H9 (cell line): ENCODE measurements around the gene OTULINL. TPM values are rescaled to one million over a fixed set of nuclear protein-coding genes. Genes with fewer than 3 reads are reported as not detected.

Experiments used
- DNase-seq: peaks from one replicate; pipeline ENCODE4 v3.0.0-alpha.2; 2017
- H2AFZ ChIP-seq: one replicate; pipeline ENCODE4 v1.6.1; 2013; ENCODE audit warnings: mild to moderate bottlenecking, low read length, control low read depth, moderate library complexity
- H2AK5ac ChIP-seq: 2 replicates; pipeline ENCODE4 v1.6.1; 2013; ENCODE audit warnings: low read length, control low read depth, mixed read lengths; ENCODE audit not compliant: insufficient read length
- H2BK120ac ChIP-seq: one replicate; pipeline ENCODE4 v1.6.1; 2013; ENCODE audit warnings: low read depth, mild to moderate bottlenecking, low read length, control low read depth, inconsistent platforms; ENCODE audit not compliant: poor library complexity, severe bottlenecking
- H2BK12ac ChIP-seq: 2 replicates; pipeline ENCODE4 v1.6.1; 2013; ENCODE audit warnings: low read length, control low read depth, mixed read lengths, low read depth; ENCODE audit not compliant: insufficient read length
- H2BK15ac ChIP-seq: 2 replicates; pipeline ENCODE4 v1.6.1; 2013; ENCODE audit warnings: low read depth, low read length, control low read depth
- H2BK20ac ChIP-seq: one replicate; pipeline ENCODE4 v1.6.1; 2013; ENCODE audit warnings: low read depth, mild to moderate bottlenecking, low read length, control low read depth, inconsistent platforms; ENCODE audit not compliant: poor library complexity, severe bottlenecking
- H2BK5ac ChIP-seq: 2 replicates; pipeline ENCODE4 v1.6.1; 2013; ENCODE audit warnings: low read length, control low read depth, mixed read lengths; ENCODE audit not compliant: insufficient read length
- H3K14ac ChIP-seq: 2 replicates; pipeline ENCODE4 v1.6.1; 2013; ENCODE audit warnings: low read length, control low read depth; ENCODE audit not compliant: insufficient read depth
- H3K18ac ChIP-seq: 2 replicates; pipeline ENCODE4 v1.6.1; 2013; ENCODE audit warnings: low read depth, mild to moderate bottlenecking, mixed read lengths, low read length, control low read depth; ENCODE audit not compliant: insufficient read length
- H3K23ac ChIP-seq: 2 replicates; pipeline ENCODE4 v1.6.1; 2013; ENCODE audit warnings: low read length, control low read depth, mixed read lengths, low read depth; ENCODE audit not compliant: insufficient read length
- H3K23me2 ChIP-seq: 2 replicates; pipeline ENCODE4 v1.6.1; 2013; ENCODE audit warnings: low read depth, mild to moderate bottlenecking, mixed read lengths, low read length, control low read depth; ENCODE audit not compliant: insufficient read length, poor library complexity, severe bottlenecking
- H3K27ac ChIP-seq: 2 replicates; pipeline ENCODE4 v1.5.1; 2013; ENCODE audit warnings: low read length, control low read depth, mixed read lengths, low read depth; ENCODE audit not compliant: insufficient read length
- H3K27me3 ChIP-seq: 2 replicates; pipeline ENCODE4 v1.6.1; 2013; ENCODE audit warnings: low read length, control low read depth, inconsistent platforms; ENCODE audit not compliant: insufficient read depth
- H3K4ac ChIP-seq: 2 replicates; pipeline ENCODE4 v1.6.1; 2013; ENCODE audit warnings: low read depth, mild to moderate bottlenecking, control low read depth, inconsistent platforms, low read length, moderate library complexity
- H3K4me1 ChIP-seq: 2 replicates; pipeline ENCODE4 v1.6.1; 2013; ENCODE audit warnings: low read length, control low read depth, inconsistent platforms; ENCODE audit not compliant: insufficient read depth
- H3K4me2 ChIP-seq: 2 replicates; pipeline ENCODE4 v1.6.1; 2013; ENCODE audit warnings: low read length, control low read depth, mixed read lengths; ENCODE audit not compliant: insufficient read length, insufficient read depth
- H3K56ac ChIP-seq: 2 replicates; pipeline ENCODE4 v1.6.1; 2013; ENCODE audit warnings: low read depth, mild to moderate bottlenecking, mixed read lengths, low read length, control low read depth; ENCODE audit not compliant: insufficient read length
- H3K79me1 ChIP-seq: 2 replicates; pipeline ENCODE4 v1.6.1; 2013; ENCODE audit warnings: low read depth, mild to moderate bottlenecking, moderate library complexity, low read length, control low read depth, inconsistent platforms; ENCODE audit not compliant: insufficient read depth, poor library complexity, severe bottlenecking
- H3K79me2 ChIP-seq: 2 replicates; pipeline ENCODE4 v1.6.1; 2013; ENCODE audit warnings: low read length, control low read depth, inconsistent platforms; ENCODE audit not compliant: insufficient read depth
- H3K9ac ChIP-seq: 2 replicates; pipeline ENCODE4 v1.6.1; 2013; ENCODE audit warnings: low read length, control low read depth, mixed read lengths; ENCODE audit not compliant: insufficient read length; ENCODE audit errors: extremely low read depth
- H3K9me3 ChIP-seq: one replicate; pipeline ENCODE4 v1.6.1; 2013; ENCODE audit warnings: low read depth, low read length, inconsistent platforms; ENCODE audit not compliant: control insufficient read depth
- H3T11ph ChIP-seq: one replicate; pipeline ENCODE4 v1.6.1; 2013; ENCODE audit warnings: mild to moderate bottlenecking, low read length, control low read depth, inconsistent platforms
- H4K20me1 ChIP-seq: one replicate; pipeline ENCODE4 v1.6.1; 2013; ENCODE audit not compliant: control insufficient read depth, insufficient read length, insufficient read depth
- H4K5ac ChIP-seq: 2 replicates; pipeline ENCODE4 v1.6.1; 2013; ENCODE audit warnings: low read depth, mild to moderate bottlenecking, mixed read lengths, low read length, control low read depth; ENCODE audit not compliant: insufficient read length
- H4K8ac ChIP-seq: replicated peaks from 2 replicates; pipeline ENCODE4 v1.6.1; 2013; ENCODE audit warnings: low read length, control low read depth, mixed read lengths, low read depth; ENCODE audit not compliant: insufficient read length
- H4K91ac ChIP-seq: 2 replicates; pipeline ENCODE4 v1.6.1; 2013; ENCODE audit warnings: low read depth, mild to moderate bottlenecking, moderate library complexity, mixed read lengths, low read length, control low read depth; ENCODE audit not compliant: insufficient read length
- H3K27ac Mint-ChIP-seq, 3 experiments: 2 replicates in 2 of 3; 3 replicates in 1 of 3; pipeline ENCODE4 v1.8.0; 2020 to 2021; ENCODE audit warnings: mixed read lengths in 3 of 3, mild to moderate bottlenecking in 1 of 3, moderate library complexity in 1 of 3
- H3K27me3 Mint-ChIP-seq: 2 replicates; pipeline ENCODE4 v1.8.0; 2021; ENCODE audit warnings: low read depth, mild to moderate bottlenecking, moderate library complexity, mixed read lengths
- H3K36me3 Mint-ChIP-seq, 3 experiments: 2 replicates in 2 of 3; 3 replicates in 1 of 3; pipeline ENCODE4 v1.8.0; 2020 to 2021; ENCODE audit warnings: low read depth in 3 of 3, mixed read lengths in 3 of 3; ENCODE audit not compliant: insufficient read depth in 1 of 3
- H3K4me1 Mint-ChIP-seq, 2 experiments: 2 replicates each; pipeline ENCODE4 v1.8.0; 2020; ENCODE audit warnings: mixed read lengths in 2 of 2
- H3K4me3 Mint-ChIP-seq, 2 experiments: 2 replicates in 1 of 2; 3 replicates in 1 of 2; pipeline ENCODE4 v1.8.0; 2020 to 2021; ENCODE audit warnings: mild to moderate bottlenecking in 2 of 2, mixed read lengths in 2 of 2, moderate library complexity in 1 of 2
- H3K9me3 Mint-ChIP-seq, 2 experiments: 2 replicates in 1 of 2; 3 replicates in 1 of 2; pipeline ENCODE4 v1.8.0; 2020; ENCODE audit warnings: mild to moderate bottlenecking in 2 of 2, mixed read lengths in 2 of 2, moderate library complexity in 1 of 2
- WGBS: extraction: QIAGEN DNeasy Blood & Tissue Kit; methylation state at CpG from one replicate; pipeline ENCODE4 v1.1.7; 2013; ENCODE audit warnings: missing lambda C conversion rate, low lambda C conversion rate, mixed read lengths; ENCODE audit not compliant: insufficient read length; ENCODE audit errors: extremely low coverage; 5-methylcytosine and 5-hydroxymethylcytosine counted together
- total RNA-seq: library from RNA; stranded (reverse); gene quantifications from 2 replicates; pipeline ENCODE4 v1.2.1, GENCODE V29; 2021
- TF ChIP-seq, protein P1 (sequence below): fragments of 200-600 bp; sonication (generic); conservative IDR thresholded peaks from 3 replicates; pipeline ENCODE4 v1.8.0; 2021; ENCODE audit warnings: antibody characterized with exemption, mild to moderate bottlenecking

The OTULINL gene
- total RNA-seq, 1 experiment from 2014 or later: 7.5 TPM

DNA sequence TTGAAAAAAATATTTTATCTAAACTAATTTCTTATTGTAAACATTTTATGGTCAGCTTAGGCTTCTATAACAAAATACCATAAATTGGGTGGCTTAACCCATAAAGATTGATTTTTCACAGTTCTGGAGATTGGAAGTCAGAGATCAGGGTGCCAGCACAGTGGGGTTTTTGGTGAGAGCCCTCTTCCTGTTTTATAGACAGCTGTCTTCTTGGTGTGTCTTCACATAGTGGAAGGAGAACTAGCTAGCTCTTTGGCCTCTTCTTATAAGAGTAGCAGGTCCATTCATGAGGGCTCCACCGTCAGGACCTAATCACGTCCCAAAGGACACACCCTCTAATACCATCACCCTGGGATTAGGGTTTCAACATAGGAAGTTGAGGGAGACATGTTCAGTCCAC lies 26.6 kb downstream of the OTULINL start:
- Histone ChIP-seq H2BK20ac (no peak overlapping the region), H4K8ac (no peak overlapping the region), H3K27ac (no peak overlapping the region), H3K79me1 (no peaks in the 10 kb centered on the region), H3K56ac (no peak overlapping the region), H3K4me2 (no peak overlapping the region), H3T11ph (no peak overlapping the region), H2BK12ac (no peak overlapping the region), H4K20me1 (no peaks in the 10 kb centered on the region), H3K79me2 (no peaks in the 10 kb centered on the region), H2BK120ac (no peak overlapping the region), H3K9me3 (no peaks in the 10 kb centered on the region), H3K23me2 (no peaks in the 10 kb centered on the region), H4K91ac (no peak overlapping the region), H3K4me1 (no peaks in the 10 kb centered on the region), H3K18ac (no peak overlapping the region), H3K23ac (no peak overlapping the region), H4K5ac (no peak overlapping the region), H2BK5ac (no peak overlapping the region), H3K27me3 (no peaks in the 10 kb centered on the region), H2BK15ac (no peak overlapping the region), H2AFZ (no peak overlapping the region), H3K9ac (no peak overlapping the region), H3K14ac (no peak overlapping the region), H2AK5ac (no peak overlapping the region), H3K4ac (no peak overlapping the region)
- Mint-ChIP-seq H3K36me3 (peaks cover 0 to 26% (median 18%) of the 10 kb centered on the region in 3 experiments; a peak in 6 of 7 replicates), H3K27ac (no peak overlapping the region), H3K27me3 (no peaks in the 10 kb centered on the region), H3K9me3 (no peaks in the 10 kb centered on the region), H3K4me1 (no peaks in the 10 kb centered on the region), H3K4me3 (no peak overlapping the region)
- no peak for DNase-seq
- no CpG with 5 or more reads among the region's 2 CpGs for WGBS
- TF ChIP-seq, protein P1, sequence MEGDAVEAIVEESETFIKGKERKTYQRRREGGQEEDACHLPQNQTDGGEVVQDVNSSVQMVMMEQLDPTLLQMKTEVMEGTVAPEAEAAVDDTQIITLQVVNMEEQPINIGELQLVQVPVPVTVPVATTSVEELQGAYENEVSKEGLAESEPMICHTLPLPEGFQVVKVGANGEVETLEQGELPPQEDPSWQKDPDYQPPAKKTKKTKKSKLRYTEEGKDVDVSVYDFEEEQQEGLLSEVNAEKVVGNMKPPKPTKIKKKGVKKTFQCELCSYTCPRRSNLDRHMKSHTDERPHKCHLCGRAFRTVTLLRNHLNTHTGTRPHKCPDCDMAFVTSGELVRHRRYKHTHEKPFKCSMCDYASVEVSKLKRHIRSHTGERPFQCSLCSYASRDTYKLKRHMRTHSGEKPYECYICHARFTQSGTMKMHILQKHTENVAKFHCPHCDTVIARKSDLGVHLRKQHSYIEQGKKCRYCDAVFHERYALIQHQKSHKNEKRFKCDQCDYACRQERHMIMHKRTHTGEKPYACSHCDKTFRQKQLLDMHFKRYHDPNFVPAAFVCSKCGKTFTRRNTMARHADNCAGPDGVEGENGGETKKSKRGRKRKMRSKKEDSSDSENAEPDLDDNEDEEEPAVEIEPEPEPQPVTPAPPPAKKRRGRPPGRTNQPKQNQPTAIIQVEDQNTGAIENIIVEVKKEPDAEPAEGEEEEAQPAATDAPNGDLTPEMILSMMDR: no peak
